Keratinocyte (primary cell): Measurements from ENCODE around the gene MLLT3. TPM values are rescaled to one million over a fixed set of nuclear protein-coding genes. Genes with fewer than 3 reads are reported as not detected.

Experiments
- DNase-seq: peaks from one replicate; pipeline ENCODE4 v3.0.0-alpha.2; 2011; ENCODE audit warnings: low read depth, missing footprints, low spot score
- FAIRE-seq: peaks from 2 replicates; lab custom pipeline; 2011; peaks lifted over from hg19 to GRCh38; lab: Jason Lieb, UNC
- H2AFZ ChIP-seq: 2 replicates; pipeline ENCODE4 v1.6.0; 2012; ENCODE audit warnings: low read length, control low read depth, inconsistent platforms; ENCODE audit not compliant: control insufficient read depth
- H3K27ac ChIP-seq: 2 replicates; pipeline ENCODE4 v1.5.1; 2011; ENCODE audit warnings: low read length; ENCODE audit not compliant: control insufficient read depth, insufficient read depth
- H3K27me3 ChIP-seq: 3 replicates; pipeline ENCODE4 v1.6.0; 2011; ENCODE audit warnings: low read length; ENCODE audit not compliant: control insufficient read depth, insufficient read depth; ENCODE audit errors: extremely low read depth
- H3K36me3 ChIP-seq, 2 experiments: 2 replicates in 1 of 2; 3 replicates in 1 of 2; pipeline ENCODE4 v1.5.1; 2011; ENCODE audit warnings: low read length in 2 of 2, mild to moderate bottlenecking in 1 of 2; ENCODE audit not compliant: control insufficient read depth in 2 of 2, insufficient read depth in 2 of 2; ENCODE audit errors: extremely low read depth in 1 of 2
- H3K4me1 ChIP-seq: 3 replicates; pipeline ENCODE4 v1.5.1; 2011; ENCODE audit warnings: low read length; ENCODE audit not compliant: control insufficient read depth, insufficient read depth; ENCODE audit errors: extremely low read depth
- H3K4me2 ChIP-seq: 3 replicates; pipeline ENCODE4 v1.6.0; 2011; ENCODE audit warnings: low read depth, low read length; ENCODE audit not compliant: control insufficient read depth, insufficient read depth; ENCODE audit errors: extremely low read depth
- H3K4me3 ChIP-seq, 3 experiments: fragments of 200-600 bp in 1 of 3; sonication (generic) in 1 of 3; 2 replicates in 2 of 3; 3 replicates in 1 of 3; pipeline ENCODE4 v1.5.1; 2011 to 2016; ENCODE audit warnings: low read length in 3 of 3, mild to moderate bottlenecking in 3 of 3, control low read depth in 2 of 3, inconsistent platforms in 1 of 3, low read depth in 1 of 3, mixed read lengths in 1 of 3, mixed run types in 1 of 3, moderate library complexity in 1 of 3; ENCODE audit not compliant: control insufficient read depth in 2 of 3, insufficient read depth in 2 of 3; ENCODE audit errors: extremely low read depth in 1 of 3
- H3K79me2 ChIP-seq: 2 replicates; pipeline ENCODE4 v1.6.0; 2012; ENCODE audit warnings: low read length; ENCODE audit not compliant: control insufficient read depth, insufficient read depth
- H3K9ac ChIP-seq: 3 replicates; pipeline ENCODE4 v1.6.0; 2011; ENCODE audit warnings: low read length; ENCODE audit not compliant: control insufficient read depth, insufficient read depth; ENCODE audit errors: extremely low read depth
- H3K9me1 ChIP-seq: 3 replicates; pipeline ENCODE4 v1.6.0; 2011; ENCODE audit warnings: low read length; ENCODE audit not compliant: control insufficient read depth, insufficient read depth; ENCODE audit errors: extremely low read depth
- H3K9me3 ChIP-seq: 2 replicates; pipeline ENCODE4 v1.5.1; 2012; ENCODE audit warnings: low read depth, low read length; ENCODE audit not compliant: control insufficient read depth
- H4K20me1 ChIP-seq: 3 replicates; pipeline ENCODE4 v1.6.0; 2011; ENCODE audit warnings: low read length; ENCODE audit not compliant: control insufficient read depth, insufficient read depth; ENCODE audit errors: extremely low read depth
- CTCF ChIP-seq, 3 experiments: IDR thresholded peaks in 1 of 3; conservative IDR thresholded peaks in 1 of 3; optimal IDR thresholded peaks in 1 of 3; 2 replicates in 2 of 3; 3 replicates in 1 of 3; pipeline versions ENCODE3 to v1.5.1; 2011; ENCODE audit warnings: low read length in 3 of 3, mild to moderate bottlenecking in 3 of 3, moderate library complexity in 2 of 3, control low read depth in 1 of 3, inconsistent platforms in 1 of 3; ENCODE audit not compliant: insufficient read depth in 2 of 3; ENCODE audit errors: extremely low read depth in 1 of 3
- EZH2 ChIP-seq: IDR thresholded peaks from one replicate; pipeline ENCODE4 v1.6.1; 2012; ENCODE audit warnings: inconsistent platforms, mild to moderate bottlenecking, low read length, moderate library complexity
- dilution Hi-C: fragments of 300-500 bp; cut with MboI; formaldehyde crosslinking; loops from one replicate; pipeline ENCODE4 v1.7.0; 2020; ENCODE audit warnings: low sequenced_read_pairs; ENCODE audit not compliant: extremely low pct_ligation_motif_present
- polyA plus RNA-seq, 5 experiments: library from polyadenylated mRNA; depleted of rRNA in 3 of 5; stranded (reverse) in 3 of 5; stranded (forward) in 1 of 5; unstranded in 1 of 5; fragments of >200 nt; gene quantifications; 1 replicate in 1 of 5; 2 replicates in 3 of 5; 3 replicates in 1 of 5; pipeline versions ENCODE4 v1.2.1 to v1.2.3, GENCODE V29; 2011 to 2012; ENCODE audit warnings: missing spikeins in 2 of 5, low read depth in 1 of 5, low replicate concordance in 1 of 5

The MLLT3 gene
- polyA plus RNA-seq, 1 donor (not counting 4 experiments of a cell fraction or from before 2014, with no cell fraction given) = 17.0 TPM

GRCh38 chr9:20623748-20624124 is 1.4 kb upstream of the MLLT3 start:
- DNase-seq (no peak), FAIRE-seq (peak; percentile 71)
- Histone ChIP-seq H3K9me3 (no peaks in the 10 kb centered on the region), H2AFZ (peak overlapping the region; percentile 74), H4K20me1 (no peaks in the 10 kb centered on the region), H3K4me3 (peak overlapping the region; percentile 78 to 93 (median 90)), H3K9me1 (no peaks in the 10 kb centered on the region), H3K4me1 (peaks cover 4% of the 10 kb centered on the region), H3K9ac (peak overlapping the region; percentile 77), H3K36me3 (no peaks in the 10 kb centered on the region), H3K27me3 (peaks cover 6% of the 10 kb centered on the region), H3K4me2 (peak overlapping the region; percentile 83), H3K27ac (no peak overlapping the region), H3K79me2 (no peaks in the 10 kb centered on the region)
- dilution Hi-C loops = no loop called here
- TF ChIP-seq CTCF (optimal IDR thresholded peaks at IDR 0.05 in 1 of 3, IDR thresholded peaks at IDR 0.05 in 1 of 3, conservative IDR thresholded peaks at IDR 0.05 in 1 of 3; ENCODE audit: extremely low read depth in 1 of 3, insufficient read depth in 2 of 3, low read length in 3 of 3) (no peak), EZH2 (no peak)

DNA sequence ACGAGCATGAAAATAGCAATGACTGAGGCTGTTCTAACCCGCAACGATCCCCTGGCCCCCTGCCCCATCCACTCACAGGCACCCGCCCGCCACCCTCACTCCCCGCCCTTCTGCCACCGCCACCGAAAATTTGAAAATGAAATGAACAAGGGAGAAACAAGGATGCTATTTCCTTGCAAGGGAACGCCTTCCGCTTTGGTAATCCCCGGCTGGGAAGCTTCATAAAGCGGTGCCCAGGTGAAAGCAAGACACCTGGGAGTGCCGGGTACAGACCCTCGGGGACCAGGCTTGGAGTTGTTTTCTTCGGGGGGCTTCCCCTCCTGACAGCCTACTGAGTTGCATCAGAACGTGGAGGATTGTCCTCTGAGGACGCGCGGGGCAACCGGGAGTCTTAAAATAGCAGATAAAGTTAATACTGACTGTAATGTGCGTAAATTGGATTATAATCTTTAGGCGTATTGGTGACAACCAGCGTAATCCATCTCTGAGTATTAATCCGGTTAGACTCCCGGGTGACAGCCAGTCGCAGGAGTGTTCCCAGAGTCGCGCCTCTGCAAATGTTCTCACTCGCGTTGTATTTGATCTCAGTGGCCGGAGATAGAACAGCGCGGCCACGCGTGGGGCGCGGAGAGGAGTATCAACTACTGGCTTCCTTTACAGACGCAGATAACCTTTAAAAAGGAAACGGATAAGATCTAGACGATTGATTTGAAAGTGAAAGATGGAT is 885 bp upstream of the MLLT3 start:
- no peaks in the 10 kb centered on the region for H3K79me2 ChIP-seq
- peak overlapping the region; percentile 78 to 93 (median 90) for H3K4me3 ChIP-seq
- peaks cover 10% of the 10 kb centered on the region for H3K4me1 ChIP-seq
- H2AFZ ChIP-seq = peak overlapping the region; percentile 74
- peak overlapping the region; percentile 53 for H3K27ac ChIP-seq
- dilution Hi-C loops = no loop called here
- H3K9me1 ChIP-seq = no peaks in the 10 kb centered on the region
- no peaks in the 10 kb centered on the region for H3K36me3 ChIP-seq
- TF ChIP-seq CTCF (optimal IDR thresholded peaks at IDR 0.05 in 1 of 3, IDR thresholded peaks at IDR 0.05 in 1 of 3, conservative IDR thresholded peaks at IDR 0.05 in 1 of 3; ENCODE audit: extremely low read depth in 1 of 3, insufficient read depth in 2 of 3, low read length in 3 of 3) (no peak), EZH2 (no peak)
- no peak for DNase-seq
- no peaks in the 10 kb centered on the region for H3K9me3 ChIP-seq
- no peak for FAIRE-seq
- H3K9ac ChIP-seq = peak overlapping the region; percentile 77
- H3K27me3 ChIP-seq = peaks cover 6% of the 10 kb centered on the region
- H4K20me1 ChIP-seq = no peaks in the 10 kb centered on the region
- peak overlapping the region; percentile 83 for H3K4me2 ChIP-seq
